Endothelial cell of umbilical vein (primary cell): ENCODE measurements around the gene NBEAL1. TPM values are rescaled to one million over a fixed set of nuclear protein-coding genes. Genes with fewer than 3 reads are reported as not detected.

Experiments used
- BruUV-seq: library from RNA; stranded (reverse); fragments of 400-500 nt; replicated peaks from 2 replicates; lab custom pipeline; 2021; lab: Mats Ljungman, UMichigan
- CTCF ChIA-PET: fragments of 300-600, 350-600 bp; sonication (Branson Sonifier 250); formaldehyde crosslinking; loops from one replicate; lab custom pipeline; 2021; ENCODE audit warnings: antibody characterized with exemption, inconsistent platforms; lab: Charles Lee
- POLR2A ChIA-PET: fragments of 300-600, 350-600 bp; sonication (Branson Sonifier 250); formaldehyde crosslinking; loops from one replicate; lab custom pipeline; 2021; ENCODE audit warnings: antibody characterized with exemption, inconsistent platforms; lab: Charles Lee
- DNase-seq: peaks from one replicate; pipeline ENCODE4 v3.0.0-alpha.2; 2011; ENCODE audit warnings: low read depth, low spot score
- FAIRE-seq: peaks from 2 replicates; lab custom pipeline; 2011; peaks lifted over from hg19 to GRCh38; lab: Jason Lieb, UNC
- H2AFZ ChIP-seq: 2 replicates; pipeline ENCODE4 v1.6.0; 2012; ENCODE audit warnings: low read depth, low read length, control low read depth, inconsistent platforms
- H3K27ac ChIP-seq: 2 replicates; pipeline ENCODE4 v1.5.1; 2011; ENCODE audit warnings: low read depth, mild to moderate bottlenecking, control low read depth, low read length, moderate library complexity; ENCODE audit not compliant: insufficient read depth
- H3K27me3 ChIP-seq, 2 experiments: 2 replicates each; pipeline versions ENCODE4 v1.6.0 to v1.6.1; 2011; ENCODE audit warnings: low read length in 2 of 2, mixed read lengths in 1 of 2; ENCODE audit not compliant: control insufficient read depth in 2 of 2, insufficient read depth in 2 of 2
- H3K36me3 ChIP-seq, 2 experiments: 2 replicates in 1 of 2; 3 replicates in 1 of 2; pipeline ENCODE4 v1.5.1; 2011; ENCODE audit warnings: low read length in 2 of 2, mild to moderate bottlenecking in 1 of 2, moderate library complexity in 1 of 2; ENCODE audit not compliant: control insufficient read depth in 2 of 2, insufficient read depth in 2 of 2; ENCODE audit errors: extremely low read depth in 1 of 2
- H3K4me1 ChIP-seq: 3 replicates; pipeline ENCODE4 v1.5.1; 2011; ENCODE audit warnings: mild to moderate bottlenecking, low read length; ENCODE audit not compliant: control insufficient read depth, insufficient read depth; ENCODE audit errors: extremely low read depth
- H3K4me2 ChIP-seq: 2 replicates; pipeline ENCODE4 v1.6.1; 2011; ENCODE audit warnings: low read length, control low read depth, mixed read lengths; ENCODE audit not compliant: insufficient read depth
- H3K4me3 ChIP-seq, 3 experiments: fragments of 200-600 bp in 1 of 3; sonication (generic), shearing (Covaris generic) in 1 of 3; replicated peaks in 1 of 3; 2 replicates each; pipeline ENCODE4 v1.5.1; 2011 to 2016; ENCODE audit warnings: control low read depth in 3 of 3, low read length in 3 of 3, mild to moderate bottlenecking in 2 of 3, inconsistent platforms in 1 of 3, low read depth in 1 of 3, moderate library complexity in 1 of 3; ENCODE audit not compliant: insufficient read depth in 1 of 3
- H3K79me2 ChIP-seq: 2 replicates; pipeline ENCODE4 v1.6.0; 2012; ENCODE audit warnings: low read length, inconsistent platforms; ENCODE audit not compliant: control insufficient read depth, insufficient read depth
- H3K9ac ChIP-seq: replicated peaks from 2 replicates; pipeline ENCODE3; 2011; ENCODE audit warnings: low read length, control low read depth; ENCODE audit not compliant: insufficient read depth; ENCODE audit errors: extremely low read depth
- H3K9me1 ChIP-seq: replicated peaks from 3 replicates; pipeline ENCODE4 v1.6.0; 2011; ENCODE audit warnings: mild to moderate bottlenecking, low read length; ENCODE audit not compliant: control insufficient read depth, insufficient read depth; ENCODE audit errors: extremely low read depth
- H3K9me3 ChIP-seq: replicated peaks from 2 replicates; pipeline ENCODE4 v1.5.1; 2012; ENCODE audit warnings: low read length, inconsistent platforms; ENCODE audit not compliant: control insufficient read depth, insufficient read depth
- H4K20me1 ChIP-seq: replicated peaks from 2 replicates; pipeline ENCODE3; 2011; ENCODE audit warnings: mild to moderate bottlenecking, low read length; ENCODE audit not compliant: control insufficient read depth, insufficient read depth; ENCODE audit errors: extremely low read depth
- EZH2 ChIP-seq: IDR thresholded peaks from 2 replicates; pipeline ENCODE4 v1.6.1; 2012; ENCODE audit warnings: borderline replicate concordance, low read depth, mild to moderate bottlenecking, moderate library complexity, low read length, inconsistent platforms; ENCODE audit not compliant: severe bottlenecking
- FOS ChIP-seq: IDR thresholded peaks from 2 replicates; pipeline ENCODE4 v1.6.1; 2011; ENCODE audit warnings: mild to moderate bottlenecking, low read length, moderate library complexity, borderline replicate concordance; ENCODE audit not compliant: insufficient read depth
- GATA2 ChIP-seq: IDR thresholded peaks from 2 replicates; pipeline ENCODE4 v1.7.0; 2011; ENCODE audit warnings: low read depth, mild to moderate bottlenecking, moderate library complexity, mixed read lengths, low read length; ENCODE audit not compliant: insufficient read length, insufficient read depth
- JUN ChIP-seq: IDR thresholded peaks from 2 replicates; pipeline ENCODE4 v1.6.1; 2011; ENCODE audit warnings: borderline replicate concordance, low read depth; ENCODE audit not compliant: insufficient read length, insufficient read depth
- MYC ChIP-seq: IDR thresholded peaks from one replicate; pipeline ENCODE4 v1.6.1; 2011; ENCODE audit warnings: mild to moderate bottlenecking, low read depth, low read length
- POLR2A ChIP-seq: IDR thresholded peaks from 2 replicates; pipeline ENCODE4 v1.6.1; 2012; ENCODE audit warnings: low read depth, mild to moderate bottlenecking, control low read depth, low read length
- POLR2AphosphoS5 ChIP-seq: IDR thresholded peaks from 2 replicates; pipeline ENCODE4 v1.6.1; 2012; ENCODE audit warnings: low read depth, mild to moderate bottlenecking, control low read depth, low read length, moderate library complexity; ENCODE audit not compliant: insufficient read depth
- dilution Hi-C: fragments of 300-500 bp; cut with MboI; formaldehyde crosslinking; loops from one replicate; pipeline ENCODE4 v1.15.0; 2019; ENCODE audit warnings: low sequenced_read_pairs; ENCODE audit not compliant: extremely low pct_ligation_motif_present
- intact Hi-C: fragments of 100-400 bp; cut with micrococcal nuclease; formaldehyde crosslinking; loops from one replicate; pipeline ENCODE4 v1.10.0; 2022
- polyA plus RNA-seq, 4 experiments: library from polyadenylated mRNA; depleted of rRNA in 3 of 4; stranded (reverse) in 3 of 4; unstranded in 1 of 4; fragments of >200 nt; gene quantifications; 2 replicates each; pipeline versions ENCODE4 v1.2.1 to v1.2.3, GENCODE V29; 2011 to 2012; ENCODE audit warnings: missing spikeins in 1 of 4
- total RNA-seq: library from RNA; stranded (reverse); gene quantifications from 2 replicates; pipeline ENCODE4 v1.2.3, GENCODE V29; 2021
- TF ChIP-seq, protein P1 (sequence below): IDR thresholded peaks from 2 replicates; pipeline ENCODE4 v1.6.1; 2011; ENCODE audit not compliant: insufficient read depth, insufficient read length
- TF ChIP-seq, protein P2 (sequence below), 2 donors: IDR thresholded peaks; 1 replicate in 1 of 2; 2 replicates in 1 of 2; pipeline ENCODE4 v1.5.1; 2011; ENCODE audit warnings: low read length in 2 of 2, mild to moderate bottlenecking in 2 of 2, moderate library complexity in 2 of 2, control low read depth in 1 of 2, inconsistent platforms in 1 of 2, low read depth in 1 of 2; ENCODE audit not compliant: insufficient read depth in 1 of 2; ENCODE audit errors: extremely low read depth in 1 of 2

NBEAL1 gene
- total and polyA plus RNA-seq, 2 donors (not counting 3 experiments of a cell fraction or from before 2014, with no cell fraction given): 2.1 to 23.3 TPM

DNA sequence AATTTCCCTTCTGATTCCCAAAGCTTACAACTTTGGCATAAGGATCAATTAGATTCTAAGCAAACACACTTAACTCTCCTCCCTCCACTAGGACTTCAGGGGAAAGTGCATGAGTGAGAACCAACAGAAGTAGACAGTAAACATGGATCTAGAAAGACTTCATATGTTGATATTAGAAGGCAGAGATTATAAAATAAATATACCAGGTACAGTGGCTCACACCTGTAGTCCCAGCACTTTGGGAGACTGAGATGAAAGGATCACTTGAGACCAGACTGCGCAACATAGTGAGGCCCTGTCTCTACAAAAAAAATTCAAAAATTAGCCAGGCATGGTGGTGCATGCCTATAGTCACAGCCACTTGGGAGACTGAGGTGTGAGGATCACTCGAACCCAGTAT, 15.9 kb downstream of the NBEAL1 start:
- ChIA-PET CTCF (interaction anchor here (1.2 kb wide), 1 partner anchor 8 kb away, joined by 3 read pairs; no protein-coding TSS in a partner anchor), POLR2A (no interaction called here)
- DNase-seq (no peak), FAIRE-seq (no peak)
- Histone ChIP-seq H2AFZ (no peak overlapping the region), H3K4me2 (no peak overlapping the region), H3K9me3 (no peaks in the 10 kb centered on the region), H3K4me1 (no peaks in the 10 kb centered on the region), H3K9ac (no peak overlapping the region), H3K27me3 (no peaks in the 10 kb centered on the region), H3K9me1 (no peaks in the 10 kb centered on the region), H3K79me2 (no peaks in the 10 kb centered on the region), H3K27ac (no peak overlapping the region), H3K36me3 (no peaks in the 10 kb centered on the region), H3K4me3 (no peak overlapping the region), H4K20me1 (no peaks in the 10 kb centered on the region)
- dilution Hi-C loops: no loop called here
- TF ChIP-seq, protein P1, sequence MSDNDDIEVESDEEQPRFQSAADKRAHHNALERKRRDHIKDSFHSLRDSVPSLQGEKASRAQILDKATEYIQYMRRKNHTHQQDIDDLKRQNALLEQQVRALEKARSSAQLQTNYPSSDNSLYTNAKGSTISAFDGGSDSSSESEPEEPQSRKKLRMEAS: no peak
- TF ChIP-seq, protein P2, sequence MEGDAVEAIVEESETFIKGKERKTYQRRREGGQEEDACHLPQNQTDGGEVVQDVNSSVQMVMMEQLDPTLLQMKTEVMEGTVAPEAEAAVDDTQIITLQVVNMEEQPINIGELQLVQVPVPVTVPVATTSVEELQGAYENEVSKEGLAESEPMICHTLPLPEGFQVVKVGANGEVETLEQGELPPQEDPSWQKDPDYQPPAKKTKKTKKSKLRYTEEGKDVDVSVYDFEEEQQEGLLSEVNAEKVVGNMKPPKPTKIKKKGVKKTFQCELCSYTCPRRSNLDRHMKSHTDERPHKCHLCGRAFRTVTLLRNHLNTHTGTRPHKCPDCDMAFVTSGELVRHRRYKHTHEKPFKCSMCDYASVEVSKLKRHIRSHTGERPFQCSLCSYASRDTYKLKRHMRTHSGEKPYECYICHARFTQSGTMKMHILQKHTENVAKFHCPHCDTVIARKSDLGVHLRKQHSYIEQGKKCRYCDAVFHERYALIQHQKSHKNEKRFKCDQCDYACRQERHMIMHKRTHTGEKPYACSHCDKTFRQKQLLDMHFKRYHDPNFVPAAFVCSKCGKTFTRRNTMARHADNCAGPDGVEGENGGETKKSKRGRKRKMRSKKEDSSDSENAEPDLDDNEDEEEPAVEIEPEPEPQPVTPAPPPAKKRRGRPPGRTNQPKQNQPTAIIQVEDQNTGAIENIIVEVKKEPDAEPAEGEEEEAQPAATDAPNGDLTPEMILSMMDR (IDR thresholded peaks at IDR 0.05; ENCODE audit: extremely low read depth in 1 of 2, insufficient read depth in 1 of 2, low read depth in 1 of 2, low read length in 2 of 2): no peak
- TF ChIP-seq GATA2 (no peak), JUN (no peak), MYC (no peak), POLR2AphosphoS5 (no peak), POLR2A (no peak), EZH2 (no peak), FOS (no peak)
- intact Hi-C loops: no loop called here
- BruUV-seq: no TSS peak
